Heart left ventricle (tissue), 16 donors: ENCODE results near the gene MAPK14. TPM values are rescaled to one million over a fixed set of nuclear protein-coding genes. Genes with fewer than 3 reads are reported as not detected.

ENCODE experiments used
- ATAC-seq, 4 donors: fragments of 200-7000 bp; cut with Tn5 transposase; one replicate each; pipeline ENCODE4 v1.9.1; 2020 to 2022; ENCODE audit warnings: moderate library complexity in 4 of 4, mild to moderate bottlenecking in 3 of 4, moderate number of reproducible peaks in 1 of 4
- DNase-seq, 5 donors: peaks; one replicate each; pipeline ENCODE4 v3.0.0-alpha.2; 2020
- H3K27ac ChIP-seq, 12 donors: fragments of 200-600 bp; sonication (generic) in 4 of 12; one replicate each; pipeline versions ENCODE4 v1.5.0 to v1.8.0; 2016 to 2022; ENCODE audit warnings: mild to moderate bottlenecking in 2 of 12
- H3K27me3 ChIP-seq, 9 donors: fragments of 200-600 bp; sonication (generic) in 2 of 9; one replicate each; pipeline versions ENCODE4 v1.5.1 to v1.8.0; 2016 to 2022; ENCODE audit warnings: mild to moderate bottlenecking in 3 of 9
- H3K36me3 ChIP-seq, 9 donors: fragments of 200-600 bp; sonication (generic) in 2 of 9; one replicate each; pipeline versions ENCODE4 v1.5.0 to v1.8.0; 2018 to 2022; ENCODE audit warnings: mild to moderate bottlenecking in 2 of 9
- H3K4me1 ChIP-seq, 12 donors: fragments of 200-600 bp; sonication (generic) in 4 of 12; one replicate each; pipeline versions ENCODE4 v1.5.0 to v1.8.0; 2016 to 2022; ENCODE audit warnings: mild to moderate bottlenecking in 3 of 12
- H3K4me3 ChIP-seq, 12 donors: fragments of 200-600 bp; sonication (generic) in 4 of 12; one replicate each; pipeline versions ENCODE4 v1.5.0 to v1.8.0; 2017 to 2022; ENCODE audit warnings: mild to moderate bottlenecking in 9 of 12, moderate library complexity in 4 of 12
- H3K9me3 ChIP-seq, 12 donors: fragments of 200-600 bp; sonication (generic) in 4 of 12; one replicate each; pipeline versions ENCODE4 v1.5.0 to v1.8.0; 2016 to 2022; ENCODE audit warnings: mild to moderate bottlenecking in 1 of 12
- POLR2A ChIP-seq, 2 donors: fragments of 450-650 bp; IDR thresholded peaks; one replicate each; pipeline ENCODE4 v1.6.1; 2017; ENCODE audit warnings: antibody characterized with exemption in 2 of 2, mild to moderate bottlenecking in 2 of 2, moderate library complexity in 2 of 2
- WGBS, 4 donors: extraction: QIAGEN DNeasy Blood & Tissue Kit in 2 of 4; methylation state at CpG; one replicate each; pipeline versions ENCODE4 v1.1.5 to v1.1.7; 2013 to 2018; 5-methylcytosine and 5-hydroxymethylcytosine counted together
- intact Hi-C, 10 donors: fragments of 100-400 bp; cut with DNase I; formaldehyde crosslinking; loops; one replicate each; pipeline versions ENCODE4 v1.11.1 to v1.14.2; 2022
- polyA plus RNA-seq, 2 donors: library from polyadenylated mRNA; stranded (reverse); fragments of 200-250 nt; gene quantifications; one replicate each; pipeline ENCODE4 v1.2.3, GENCODE V29; 2013
- total RNA-seq, 9 donors: library from RNA; depleted of rRNA in 2 of 9; stranded (reverse); fragments of >200 nt in 2 of 9; fragmentation: NEBNext Ultra II Directional in 3 of 9; extraction: Animal tissue kit (Norgen Biotek cat#: 25700) in 3 of 9; gene quantifications; one replicate each; pipeline versions ENCODE4 v1.1.0 to v1.2.4, GENCODE V29; 2016 to 2023
- TF ChIP-seq, protein P1 (sequence below), 12 donors: fragments of 200-600 bp; sonication (generic) in 4 of 12; IDR thresholded peaks; one replicate each; pipeline versions ENCODE4 v1.5.0 to v1.8.0; 2018 to 2022; ENCODE audit warnings: antibody characterized with exemption in 12 of 12, mild to moderate bottlenecking in 5 of 12
- donor health status: ischemic (EF 13 %, LVEDD 7.1; RV severe dilation, severe dysfunction).
- donor health status: healthy with polysubstance abuse.
- donor health status: DM: no; HTN: yes; CAD: no.
- donor health status: DM: no; HTN: no; CAD: no.
- donor health status: ischemic (EF 25% LVEDD 6.9; RV normal size, moderate dysfunction).
- donor health status: ischemic (EF 25% LVEDD 5.7; RV mildly dilated, moderate dysfunction).
- donor health status: healthy.
- donor health status: DM: yes; HTN: yes; CAD: no.
- donor health status: ischemic (EF 35%, LVEDD 5.7; RV mildly dilated, moderate dysfunction).
- donor health status: nonischemic (EF 11% LVEDD 7.7; RV severe dilation, severe dysfunction).
- donor health status: DM: yes; HTN: yes; CAD: no.
- donor health status: PGD.
- donor health status: ischemic (EF 29% LVEDD 5.4; RV normal size, mild dysfunction).
- donor health status: nonischemic (EF 23%, LVEDD 6.1; RV moderate dilation, normal function).

The MAPK14 gene
- total and polyA plus RNA-seq, 11 donors: 7.0 to 46.5 (median 32.3) TPM

- DNase-seq (no peak), ATAC-seq (no peak)
- intact Hi-C loops: no loop called here
- TF ChIP-seq POLR2A (IDR thresholded peaks at IDR 0.05): no peak
- TF ChIP-seq, protein P1, sequence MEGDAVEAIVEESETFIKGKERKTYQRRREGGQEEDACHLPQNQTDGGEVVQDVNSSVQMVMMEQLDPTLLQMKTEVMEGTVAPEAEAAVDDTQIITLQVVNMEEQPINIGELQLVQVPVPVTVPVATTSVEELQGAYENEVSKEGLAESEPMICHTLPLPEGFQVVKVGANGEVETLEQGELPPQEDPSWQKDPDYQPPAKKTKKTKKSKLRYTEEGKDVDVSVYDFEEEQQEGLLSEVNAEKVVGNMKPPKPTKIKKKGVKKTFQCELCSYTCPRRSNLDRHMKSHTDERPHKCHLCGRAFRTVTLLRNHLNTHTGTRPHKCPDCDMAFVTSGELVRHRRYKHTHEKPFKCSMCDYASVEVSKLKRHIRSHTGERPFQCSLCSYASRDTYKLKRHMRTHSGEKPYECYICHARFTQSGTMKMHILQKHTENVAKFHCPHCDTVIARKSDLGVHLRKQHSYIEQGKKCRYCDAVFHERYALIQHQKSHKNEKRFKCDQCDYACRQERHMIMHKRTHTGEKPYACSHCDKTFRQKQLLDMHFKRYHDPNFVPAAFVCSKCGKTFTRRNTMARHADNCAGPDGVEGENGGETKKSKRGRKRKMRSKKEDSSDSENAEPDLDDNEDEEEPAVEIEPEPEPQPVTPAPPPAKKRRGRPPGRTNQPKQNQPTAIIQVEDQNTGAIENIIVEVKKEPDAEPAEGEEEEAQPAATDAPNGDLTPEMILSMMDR (IDR thresholded peaks at IDR 0.05): no peak
- 52 to 68% (median 66%) methylated on average over 7 of the region's 7 CpGs for WGBS, 4 donors
- peaks cover 0 to 43% (median 0%) of the 10 kb centered on the region in 9 donors for H3K36me3 ChIP-seq
- H3K27ac ChIP-seq: no peak overlapping the region
- peaks cover 0 to 5% (median 0%) of the 10 kb centered on the region in 9 donors for H3K27me3 ChIP-seq
- no peaks in the 10 kb centered on the region for H3K9me3 ChIP-seq
- peaks cover 0 to 16% (median 0%) of the 10 kb centered on the region in 12 donors for H3K4me1 ChIP-seq
- no peak overlapping the region for H3K4me3 ChIP-seq
Measured at GRCh38 chr6:36139431-36139830, 111.8 kb downstream of the MAPK14 start.

DNA sequence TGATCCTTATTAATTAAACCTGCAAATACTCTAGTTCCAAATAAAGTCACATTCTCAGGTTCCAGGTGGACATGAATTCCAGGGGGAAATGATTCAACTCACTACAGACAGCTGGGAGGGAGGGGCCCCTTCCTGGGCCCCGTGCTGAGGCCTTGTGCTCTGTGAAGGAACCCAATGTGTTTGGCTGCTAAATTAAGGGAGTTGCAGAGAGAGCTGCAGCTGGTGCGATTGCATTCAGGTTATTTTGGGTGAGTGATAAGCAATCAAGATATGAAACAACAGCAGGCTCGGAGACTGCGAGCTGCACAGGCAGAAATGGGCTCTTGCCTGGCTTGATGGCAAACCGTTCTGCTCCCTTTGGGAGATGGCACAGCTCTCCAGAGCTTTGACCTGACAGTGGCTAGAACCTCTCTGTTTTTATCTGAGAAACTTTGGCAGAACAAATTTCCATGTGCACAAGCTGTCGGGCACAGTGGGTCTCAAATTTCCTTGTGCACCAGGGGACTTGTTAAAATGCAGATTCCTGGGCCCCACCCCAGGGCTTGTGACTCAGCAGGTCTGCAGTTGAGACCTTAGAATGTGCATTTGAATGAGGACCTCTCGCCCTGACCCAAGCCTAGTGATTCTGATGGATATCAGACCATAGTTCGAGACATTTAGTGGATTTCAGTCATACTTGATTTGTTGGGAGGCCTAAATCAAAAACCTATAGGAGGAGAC, 112.5 kb downstream of the MAPK14 start:
- Histone ChIP-seq H3K27me3 (peaks cover 0 to 5% (median 0%) of the 10 kb centered on the region in 9 donors), H3K4me1 (peaks cover 0 to 16% (median 0%) of the 10 kb centered on the region in 12 donors), H3K27ac (no peak overlapping the region), H3K9me3 (no peaks in the 10 kb centered on the region), H3K4me3 (no peak overlapping the region), H3K36me3 (peaks cover 0 to 41% (median 0%) of the 10 kb centered on the region in 9 donors)
- intact Hi-C loops: no loop called here
- no peak for ATAC-seq
- TF ChIP-seq, protein P1 (IDR thresholded peaks at IDR 0.05): no peak
- TF ChIP-seq POLR2A (IDR thresholded peaks at IDR 0.05): no peak
- WGBS, 4 donors: 44 to 49% (median 48%) methylated on average over 7 to 8 of the region's 8 CpGs
- DNase-seq: no peak

GRCh38 chr6:36141091-36141490, 113.5 kb downstream of the MAPK14 start:
- intact Hi-C loops: no loop called here
- H3K27me3 ChIP-seq: peaks cover 0 to 5% (median 0%) of the 10 kb centered on the region in 9 donors
- no peak overlapping the region for H3K4me3 ChIP-seq
- 94 to 100% (median 95%) methylated on average over 4 of the region's 4 CpGs for WGBS, 4 donors
- DNase-seq (no peak), ATAC-seq (no peak)
- H3K36me3 ChIP-seq: peaks cover 0 to 32% (median 0%) of the 10 kb centered on the region in 9 donors
- no peak overlapping the region for H3K27ac ChIP-seq
- no peaks in the 10 kb centered on the region for H3K9me3 ChIP-seq
- TF ChIP-seq, protein P1 (IDR thresholded peaks at IDR 0.05): no peak
- TF ChIP-seq POLR2A (IDR thresholded peaks at IDR 0.05): no peak
- peaks cover 0 to 20% (median 0%) of the 10 kb centered on the region in 12 donors for H3K4me1 ChIP-seq

DNA sequence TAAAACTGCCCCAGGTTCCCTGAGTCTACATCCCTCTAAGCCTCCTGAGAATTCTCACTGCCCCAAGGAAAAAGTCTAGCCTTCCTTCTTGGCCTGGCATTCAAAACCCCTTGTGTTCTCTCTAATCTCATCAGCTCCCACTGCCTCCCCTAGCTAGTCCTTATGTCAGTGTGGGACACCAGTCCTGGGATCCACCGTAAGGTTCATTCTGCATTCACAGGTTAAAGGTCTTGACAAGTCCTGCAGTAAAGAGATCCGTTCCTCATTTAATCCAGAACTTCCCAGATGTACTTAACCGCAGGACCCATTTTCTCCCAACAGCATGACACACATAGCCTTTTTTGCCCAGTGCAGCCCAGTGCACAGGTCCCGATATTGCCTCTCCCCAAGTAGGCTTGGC, 114.4 kb downstream of the MAPK14 start:
- Histone ChIP-seq H3K9me3 (no peaks in the 10 kb centered on the region), H3K4me3 (no peak overlapping the region), H3K36me3 (peaks cover 0 to 24% (median 0%) of the 10 kb centered on the region in 9 donors), H3K4me1 (peaks cover 0 to 28% (median 0%) of the 10 kb centered on the region in 12 donors), H3K27ac (no peak overlapping the region), H3K27me3 (no peaks in the 10 kb centered on the region)
- no peak for DNase-seq
- no peak for TF ChIP-seq POLR2A (IDR thresholded peaks at IDR 0.05)
- TF ChIP-seq, protein P1 (IDR thresholded peaks at IDR 0.05): no peak
- WGBS, 4 donors: 96 to 98% (median 97%) methylated on average over 4 of the region's 4 CpGs
- ATAC-seq: no peak
- intact Hi-C loops: no loop called here
